Measurements from ENCODE around the gene LAT. TPM values are rescaled to one million over a fixed set of nuclear protein-coding genes. Genes with fewer than 3 reads are reported as not detected.
A peak's percentile ranks its signal among the peaks of the same experiment; 100 is the strongest.

The LAT gene
- total and polyA plus RNA-seq, 2 of the 13 experiments (the other 11 are each of a cell fraction or from before 2014, with no cell fraction given) = 2.0 to 3.0 TPM

- TF ChIP-seq HOXD1 (CRISPR knock-in tag; IDR thresholded peaks at IDR 0.05) (peak; percentile 84; the same call in 1 of the 2 replicates), MXD1 (CRISPR knock-in tag; IDR thresholded peaks at IDR 0.05) (peak; percentile 96), ZBTB8A (CRISPR knock-in tag; IDR thresholded peaks at IDR 0.05; ENCODE audit: borderline replicate concordance, low read depth) (peak; percentile 57; the same call in 1 of the 2 replicates), PLSCR1 (CRISPR knock-in tag; IDR thresholded peaks at IDR 0.05; ENCODE audit: borderline replicate concordance) (no peak), ZNF770 (CRISPR knock-in tag; IDR thresholded peaks at IDR 0.05) (no peak), ZHX2 (IDR thresholded peaks at IDR 0.05; ENCODE audit: low read depth) (peak; percentile 87), ZHX2 (CRISPR knock-in tag; IDR thresholded peaks at IDR 0.05; ENCODE audit: borderline replicate concordance) (peak; percentile 90; the same call in 1 of the 2 replicates), ZKSCAN5 (CRISPR knock-in tag; IDR thresholded peaks at IDR 0.05) (0 out of 2 replicates have a peak, but pooled peaks have one; percentile 21), ZNF441 (CRISPR knock-in tag; IDR thresholded peaks at IDR 0.05; ENCODE audit: borderline replicate concordance) (peak; percentile 68; the same call in 1 of the 2 replicates), EP300 (IDR thresholded peaks at IDR 0.05; ENCODE audit: low read depth in 2 of 2, low read length in 2 of 2) (peak in 1 of 2 experiments; percentile 42; a peak in 1 of 4 replicates), EP300 (CRISPR knock-in tag; IDR thresholded peaks at IDR 0.05; ENCODE audit: borderline replicate concordance) (no peak; the same call in 1 of the 2 replicates), ZNF317 (CRISPR knock-in tag; IDR thresholded peaks at IDR 0.05) (peak; percentile 84), MLXIP (CRISPR knock-in tag; IDR thresholded peaks at IDR 0.05; ENCODE audit: borderline replicate concordance) (peak; percentile 86), MTF2 (CRISPR knock-in tag; IDR thresholded peaks at IDR 0.05; ENCODE audit: borderline replicate concordance) (no peak), CREB1 (IDR thresholded peaks at IDR 0.05) (peak; percentile 88), CREB1 (CRISPR knock-in tag; IDR thresholded peaks at IDR 0.05) (no peak)
Measured at GRCh38 chr16:28974437-28975157, 10.3 kb upstream of the LAT start, which contains the start of gene SPNS1 (continued).

All from HepG2 (cell line).